NT2/D1 (cell line): Measurements from ENCODE around the gene TMC8.

ENCODE experiments used
- DNase-seq: peaks from one replicate; pipeline ENCODE4 v3.0.0-alpha.2; 2011; ENCODE audit warnings: low read depth, low spot score
- H3K27me3 ChIP-seq: 2 replicates; pipeline ENCODE4 v1.6.0; 2011; ENCODE audit warnings: mild to moderate bottlenecking; ENCODE audit not compliant: insufficient read length, insufficient read depth
- H3K36me3 ChIP-seq: 2 replicates; pipeline ENCODE4 v1.6.1; 2011; ENCODE audit warnings: mild to moderate bottlenecking, low read length, mixed read lengths; ENCODE audit not compliant: insufficient read depth, insufficient read length
- H3K4me1 ChIP-seq: 2 replicates; pipeline ENCODE4 v1.5.1; 2011; ENCODE audit not compliant: insufficient read depth, insufficient read length
- H3K4me3 ChIP-seq: 2 replicates; pipeline ENCODE4 v1.5.1; 2011; ENCODE audit warnings: low read depth; ENCODE audit not compliant: insufficient read length
- H3K9ac ChIP-seq: 2 replicates; pipeline ENCODE4 v1.6.0; 2011; ENCODE audit warnings: low read depth; ENCODE audit not compliant: insufficient read length
- H3K9me3 ChIP-seq: 2 replicates; pipeline ENCODE4 v1.5.1; 2011; ENCODE audit warnings: mild to moderate bottlenecking, low read length; ENCODE audit not compliant: insufficient read depth
- SUZ12 ChIP-seq: IDR thresholded peaks from 2 replicates; pipeline ENCODE4 v1.6.1; 2011; ENCODE audit not compliant: insufficient read length, insufficient read depth; ENCODE audit errors: extremely low read depth
- YY1 ChIP-seq: IDR thresholded peaks from 2 replicates; pipeline ENCODE4 v1.6.1; 2011; ENCODE audit not compliant: insufficient read length, insufficient read depth
- ZNF274 ChIP-seq: IDR thresholded peaks from 2 replicates; pipeline ENCODE4 v1.6.1; 2011; ENCODE audit warnings: mild to moderate bottlenecking, low read depth, low read length

The TMC8 gene

GRCh38 chr17:78148286-78149016, 17.9 kb downstream of the TMC8 start:
- TF ChIP-seq SUZ12 = no peak
- no peak for TF ChIP-seq YY1
- Histone ChIP-seq H3K9ac (no peak overlapping the region), H3K36me3 (no peaks in the 10 kb centered on the region), H3K4me3 (no peak overlapping the region), H3K4me1 (peaks cover 21% of the 10 kb centered on the region), H3K27me3 (no peaks in the 10 kb centered on the region), H3K9me3 (no peaks in the 10 kb centered on the region)
- no peak for DNase-seq

DNA sequence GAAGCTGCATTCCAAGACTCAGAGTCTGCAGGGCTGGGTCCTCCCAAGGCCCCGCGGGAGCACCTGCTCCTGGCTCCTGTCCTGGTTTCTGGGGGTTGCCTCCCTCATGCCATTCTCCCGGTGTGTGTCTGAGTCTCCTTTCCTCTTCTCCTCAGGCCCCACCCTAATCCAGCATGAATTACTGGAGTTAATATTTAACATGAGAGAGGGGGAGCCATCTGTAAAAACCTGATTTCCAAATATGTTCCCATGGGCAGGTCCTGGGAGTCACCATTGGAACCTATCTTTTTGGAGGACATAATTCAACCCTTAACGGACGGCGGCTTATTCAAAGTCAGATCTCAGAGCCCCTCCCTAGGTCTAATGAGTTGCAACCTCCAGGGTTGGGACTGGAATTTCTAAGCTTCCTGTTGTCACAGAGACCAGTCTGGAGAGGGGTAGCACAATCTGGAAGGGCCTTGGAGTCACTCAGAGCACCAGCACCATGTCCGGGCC, 21.0 kb downstream of the TMC8 start:
- no peak for DNase-seq
- H3K27me3 ChIP-seq = no peaks in the 10 kb centered on the region
- no peak overlapping the region for H3K9ac ChIP-seq
- H3K9me3 ChIP-seq = no peaks in the 10 kb centered on the region
- H3K4me1 ChIP-seq = peaks cover 11% of the 10 kb centered on the region
- TF ChIP-seq SUZ12 (no peak), ZNF274 (no peak), YY1 (no peak)
- H3K36me3 ChIP-seq = no peaks in the 10 kb centered on the region
- no peak overlapping the region for H3K4me3 ChIP-seq

GRCh38 chr17:78154903-78155811, 24.6 kb downstream of the TMC8 start:
- Histone ChIP-seq H3K4me3 (no peak overlapping the region), H3K4me1 (peaks cover 8% of the 10 kb centered on the region), H3K9ac (no peak overlapping the region), H3K27me3 (no peaks in the 10 kb centered on the region), H3K36me3 (no peaks in the 10 kb centered on the region), H3K9me3 (no peaks in the 10 kb centered on the region)
- TF ChIP-seq SUZ12 (no peak), YY1 (no peak), ZNF274 (no peak)
- DNase-seq = no peak

DNA sequence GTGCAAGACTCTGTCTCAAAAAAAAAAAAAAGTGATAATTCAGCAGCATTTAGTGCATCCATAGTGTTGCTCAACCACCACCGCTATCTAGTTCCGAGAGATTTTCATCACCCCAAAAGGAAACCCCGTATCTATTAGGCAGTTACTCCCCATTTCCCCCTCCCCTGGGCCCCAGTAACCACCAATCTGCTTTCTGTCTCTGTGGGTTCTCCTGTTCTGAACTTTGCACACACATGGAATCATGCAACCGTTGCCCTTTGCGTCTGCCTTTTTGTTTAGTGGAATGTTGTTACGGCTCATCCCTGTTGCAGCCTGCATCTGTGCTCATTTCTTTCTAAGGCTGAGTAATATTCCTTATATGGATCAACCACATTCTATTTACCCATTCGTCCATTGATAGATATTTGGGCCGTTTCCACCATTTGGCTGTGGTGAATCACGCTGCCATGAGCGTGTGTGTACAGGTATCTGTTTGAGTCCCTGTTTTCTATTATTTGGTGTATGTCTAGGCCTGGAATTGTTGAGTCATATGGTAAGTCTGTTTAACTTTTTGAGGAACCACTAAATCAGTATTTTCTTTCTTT, 29.1 kb downstream of the TMC8 start:
- H3K4me3 ChIP-seq = no peak overlapping the region

GRCh38 chr17:78163881-78164747, 33.5 kb downstream of the TMC8 start:
- H3K4me1 ChIP-seq = peaks cover 4% of the 10 kb centered on the region
- TF ChIP-seq SUZ12 (no peak), ZNF274 (no peak), YY1 (no peak)

More for the DNA sequence above, 29.1 kb downstream of the TMC8 start:
- H3K9me3 ChIP-seq = no peaks in the 10 kb centered on the region
- no peak overlapping the region for H3K9ac ChIP-seq
- H3K27me3 ChIP-seq = no peaks in the 10 kb centered on the region
- DNase-seq = no peak
- H3K4me1 ChIP-seq = peaks cover 7% of the 10 kb centered on the region
- TF ChIP-seq ZNF274 = no peak
- TF ChIP-seq YY1 = no peak
- no peak for TF ChIP-seq SUZ12
- H3K36me3 ChIP-seq = no peaks in the 10 kb centered on the region

GRCh38 chr17:78164748-78165607, 34.4 kb downstream of the TMC8 start:
- Histone ChIP-seq H3K36me3 (no peaks in the 10 kb centered on the region), H3K4me1 (peaks cover 12% of the 10 kb centered on the region), H3K9me3 (no peaks in the 10 kb centered on the region), H3K27me3 (no peaks in the 10 kb centered on the region), H3K9ac (no peak overlapping the region), H3K4me3 (no peak overlapping the region)
- no peak for TF ChIP-seq SUZ12
- no peak for TF ChIP-seq YY1
- no peak for TF ChIP-seq ZNF274
- DNase-seq = no peak

More at GRCh38 chr17:78163881-78164747, 33.5 kb downstream of the TMC8 start:
- Histone ChIP-seq H3K36me3 (no peaks in the 10 kb centered on the region), H3K9ac (no peak overlapping the region), H3K4me3 (no peak overlapping the region), H3K9me3 (no peaks in the 10 kb centered on the region), H3K27me3 (no peaks in the 10 kb centered on the region)
- DNase-seq = no peak
